CD14-positive monocyte (primary cell): Measurements from ENCODE around the gene CYP2C18. TPM values are rescaled to one million over a fixed set of nuclear protein-coding genes. Genes with fewer than 3 reads are reported as not detected.

Experiments used
- DNase-seq, 3 donors: peaks; one replicate each; pipeline ENCODE4 v3.0.0-alpha.2; 2011 to 2022
- H2AFZ ChIP-seq: 2 replicates; pipeline ENCODE4 v1.6.0; 2012; ENCODE audit warnings: mild to moderate bottlenecking, low read depth, low read length, inconsistent platforms; ENCODE audit not compliant: insufficient read depth, poor library complexity, severe bottlenecking
- H3K27ac ChIP-seq, 2 donors: 1 replicate in 1 of 2; 2 replicates in 1 of 2; pipeline ENCODE4 v1.5.1; 2012 to 2013; ENCODE audit warnings: low read length in 2 of 2, control low read depth in 1 of 2, inconsistent platforms in 1 of 2, low read depth in 1 of 2, mild to moderate bottlenecking in 1 of 2
- H3K27me3 ChIP-seq, 2 donors: one replicate each; pipeline versions ENCODE4 v1.6.0 to v1.6.1; 2011 to 2013; ENCODE audit warnings: low read length in 2 of 2; ENCODE audit not compliant: control insufficient read depth in 2 of 2, insufficient read depth in 2 of 2
- H3K36me3 ChIP-seq, 2 donors: replicated peaks in 1 of 2; 1 replicate in 1 of 2; 2 replicates in 1 of 2; pipeline versions ENCODE4 v1.5.1 to v1.6.1; 2012 to 2013; ENCODE audit warnings: low read length in 2 of 2, control low read depth in 1 of 2, inconsistent platforms in 1 of 2, mild to moderate bottlenecking in 1 of 2; ENCODE audit not compliant: insufficient read depth in 2 of 2, control insufficient read depth in 1 of 2
- H3K4me1 ChIP-seq, 2 donors: 1 replicate in 1 of 2; 2 replicates in 1 of 2; pipeline versions ENCODE4 v1.5.1 to v1.6.1; 2012 to 2013; ENCODE audit warnings: low read length in 2 of 2, control low read depth in 1 of 2, inconsistent platforms in 1 of 2, mild to moderate bottlenecking in 1 of 2, moderate library complexity in 1 of 2; ENCODE audit not compliant: insufficient read depth in 2 of 2, control insufficient read depth in 1 of 2
- H3K4me2 ChIP-seq: replicated peaks from 2 replicates; pipeline ENCODE3; 2012; ENCODE audit warnings: low read length, moderate library complexity, mild to moderate bottlenecking; ENCODE audit not compliant: poor library complexity, severe bottlenecking; ENCODE audit errors: extremely low read depth
- H3K4me3 ChIP-seq, 3 experiments: fragments of 200-600 bp in 1 of 3; sonication (generic) in 1 of 3; replicated peaks in 1 of 3; 1 replicate in 2 of 3; 2 replicates in 1 of 3; pipeline ENCODE4 v1.5.1; 2011 to 2013; ENCODE audit warnings: low read length in 3 of 3, mild to moderate bottlenecking in 3 of 3, control low read depth in 2 of 3, low read depth in 2 of 3, inconsistent platforms in 1 of 3, moderate library complexity in 1 of 3
- H3K79me2 ChIP-seq: 2 replicates; pipeline ENCODE4 v1.6.0; 2012; ENCODE audit warnings: mild to moderate bottlenecking, control low read depth, inconsistent platforms, low read length, moderate library complexity; ENCODE audit not compliant: insufficient read depth
- H3K9ac ChIP-seq: 2 replicates; pipeline ENCODE4 v1.6.0; 2017; ENCODE audit warnings: low read length, mild to moderate bottlenecking; ENCODE audit not compliant: insufficient read depth, poor library complexity, severe bottlenecking
- H3K9me3 ChIP-seq, 2 donors: replicated peaks in 1 of 2; 1 replicate in 1 of 2; 2 replicates in 1 of 2; pipeline versions ENCODE4 v1.5.1 to v1.6.1; 2012 to 2013; ENCODE audit warnings: low read length in 2 of 2, control low read depth in 1 of 2; ENCODE audit not compliant: control insufficient read depth in 1 of 2, insufficient read depth in 1 of 2
- H4K20me1 ChIP-seq: 2 replicates; pipeline ENCODE4 v1.6.0; 2012; ENCODE audit warnings: mild to moderate bottlenecking, low read length, control low read depth, moderate library complexity; ENCODE audit not compliant: insufficient read depth
- H3K27ac Mint-ChIP-seq, 7 donors: one replicate each; pipeline ENCODE4 v1.8.0; 2020; ENCODE audit warnings: mild to moderate bottlenecking in 7 of 7, mixed read lengths in 7 of 7, moderate library complexity in 6 of 7, inconsistent platforms in 2 of 7
- H3K27me3 Mint-ChIP-seq, 3 donors: one replicate each; pipeline ENCODE4 v1.8.0; 2021 to 2022; ENCODE audit warnings: low read depth in 3 of 3, mild to moderate bottlenecking in 3 of 3, mixed read lengths in 3 of 3, moderate library complexity in 3 of 3, inconsistent platforms in 1 of 3
- H3K36me3 Mint-ChIP-seq, 2 donors: one replicate each; pipeline ENCODE4 v1.8.0; 2020; ENCODE audit warnings: mixed read lengths in 2 of 2, inconsistent platforms in 1 of 2, mild to moderate bottlenecking in 1 of 2
- H3K4me1 Mint-ChIP-seq: one replicate; pipeline ENCODE4 v1.8.0; 2020; ENCODE audit warnings: mild to moderate bottlenecking, mixed read lengths
- H3K4me3 Mint-ChIP-seq, 2 donors: one replicate each; pipeline ENCODE4 v1.8.0; 2020; ENCODE audit warnings: mild to moderate bottlenecking in 2 of 2, mixed read lengths in 2 of 2, moderate library complexity in 1 of 2
- H3K9me3 Mint-ChIP-seq, 7 donors: one replicate each; pipeline ENCODE4 v1.8.0; 2020 to 2022; ENCODE audit warnings: mixed read lengths in 7 of 7, mild to moderate bottlenecking in 6 of 7, moderate library complexity in 6 of 7, inconsistent platforms in 2 of 7
- CTCF ChIP-seq: fragments of 200-600 bp; IDR thresholded peaks from one replicate; pipeline ENCODE4 v1.8.0; 2022; ENCODE audit warnings: antibody characterized with exemption, mild to moderate bottlenecking
- WGBS: methylation state at CpG from one replicate; pipeline ENCODE4 v1.1.5; 2013; ENCODE audit warnings: missing lambda C conversion rate; ENCODE audit not compliant: insufficient coverage; 5-methylcytosine and 5-hydroxymethylcytosine counted together
- intact Hi-C, 2 donors: fragments of 100-400 bp; cut with micrococcal nuclease; formaldehyde crosslinking; loops; one replicate each; pipeline versions ENCODE4 v1.15.0 to v1.15.1; 2023
- polyA plus RNA-seq, 3 donors: library from polyadenylated mRNA; depleted of rRNA in 1 of 3; unstranded in 2 of 3; stranded (reverse) in 1 of 3; fragments of 300-500 nt in 2 of 3; fragments of >200 nt in 1 of 3; fragmentation: Illumina TruSeq in 2 of 3; gene quantifications; 1 replicate in 2 of 3; 2 replicates in 1 of 3; pipeline ENCODE4 v1.2.3, GENCODE V29; 2012 to 2021

The CYP2C18 gene
- polyA plus RNA-seq, 3 donors: not detected

GRCh38 chr10:94777886-94778458, 94.4 kb downstream of the CYP2C18 start:
- intact Hi-C loops: no loop called here
- H2AFZ ChIP-seq: no peak overlapping the region
- Mint-ChIP-seq H3K27ac (no peak overlapping the region), H3K4me3 (no peak overlapping the region), H3K27me3 (no peaks in the 10 kb centered on the region), H3K36me3 (no peaks in the 10 kb centered on the region), H3K4me1 (no peaks in the 10 kb centered on the region), H3K9me3 (peaks cover 0 to 12% (median 6%) of the 10 kb centered on the region in 7 donors)
- H3K9me3 ChIP-seq: peaks cover 0 to 4% of the 10 kb centered on the region in 2 donors
- 77% methylated on average over 5 of the region's 5 CpGs for WGBS
- no peaks in the 10 kb centered on the region for H3K36me3 ChIP-seq
- H3K4me2 ChIP-seq: no peak overlapping the region
- no peak overlapping the region for H3K9ac ChIP-seq
- no peak for TF ChIP-seq CTCF
- DNase-seq: no peak
- no peaks in the 10 kb centered on the region for H3K79me2 ChIP-seq
- H3K4me3 ChIP-seq: no peak overlapping the region
- H4K20me1 ChIP-seq: no peaks in the 10 kb centered on the region
- no peak overlapping the region for H3K27ac ChIP-seq
- H3K27me3 ChIP-seq: no peaks in the 10 kb centered on the region
- no peaks in the 10 kb centered on the region for H3K4me1 ChIP-seq

DNA sequence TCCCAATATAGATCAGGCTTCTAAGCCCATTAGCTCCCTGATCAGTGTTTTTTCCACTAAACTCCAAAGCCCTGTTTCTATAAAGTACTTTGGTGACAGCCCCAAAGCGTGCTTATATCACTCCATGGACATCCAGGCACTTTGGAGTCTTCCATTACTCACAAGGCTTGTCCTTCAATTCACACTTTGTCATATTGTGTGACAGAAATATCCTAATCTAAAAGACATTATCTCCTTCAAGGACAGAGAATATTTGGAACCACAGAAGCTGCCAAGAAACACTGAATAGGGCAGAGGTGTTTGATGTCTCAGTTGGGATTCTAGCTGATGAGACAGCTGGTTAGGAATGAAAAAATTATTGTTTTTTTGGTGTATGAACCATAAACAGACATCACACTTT, 97.3 kb downstream of the CYP2C18 start:
- Mint-ChIP-seq H3K36me3 (no peaks in the 10 kb centered on the region), H3K27me3 (no peaks in the 10 kb centered on the region), H3K4me3 (no peak overlapping the region), H3K9me3 (peaks cover 0 to 6% (median 3%) of the 10 kb centered on the region in 7 donors), H3K27ac (no peak overlapping the region), H3K4me1 (no peaks in the 10 kb centered on the region)
- Histone ChIP-seq H3K36me3 (no peaks in the 10 kb centered on the region), H4K20me1 (no peaks in the 10 kb centered on the region), H2AFZ (no peak overlapping the region), H3K9me3 (no peaks in the 10 kb centered on the region), H3K4me3 (no peak overlapping the region), H3K4me2 (no peak overlapping the region), H3K27ac (no peak overlapping the region), H3K4me1 (no peaks in the 10 kb centered on the region), H3K9ac (no peak overlapping the region), H3K27me3 (no peaks in the 10 kb centered on the region), H3K79me2 (no peaks in the 10 kb centered on the region)
- 100% methylated on average over 1 of the region's 1 CpG for WGBS
- DNase-seq: no peak
- intact Hi-C loops: no loop called here
- no peak for TF ChIP-seq CTCF
